ENCODE data around the gene ANKRD6. TPM values are rescaled to one million over a fixed set of nuclear protein-coding genes. Genes with fewer than 3 reads are reported as not detected.

The ANKRD6 gene
- total RNA-seq, 1 experiment from 2014 or later, result 5.6 TPM

DNA sequence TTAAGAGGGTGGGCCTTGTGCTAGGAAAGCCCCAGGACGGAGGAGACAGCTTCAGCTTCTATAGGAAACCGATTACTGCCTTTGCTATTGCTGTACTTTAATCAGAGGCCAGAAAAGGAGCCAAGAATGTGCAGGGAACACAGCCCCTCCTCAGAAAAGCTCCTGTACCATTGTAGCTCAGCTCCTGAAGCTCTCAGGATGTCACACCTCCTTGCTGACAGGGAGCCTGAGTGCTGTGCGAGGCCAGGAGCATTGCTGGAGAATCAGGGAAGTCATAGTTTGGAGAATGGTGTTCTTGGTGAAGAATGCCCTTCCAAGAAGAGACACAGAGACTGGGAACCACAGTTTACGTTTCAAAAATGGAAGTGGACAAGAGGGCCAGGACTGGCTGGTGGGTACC lies 158.8 kb downstream of the ANKRD6 start:
- Histone ChIP-seq H2AK5ac (ENCODE audit: insufficient read length, low read length) (no peak overlapping the region), H2BK12ac (ENCODE audit: insufficient read length, low read depth, low read length) (no peak overlapping the region), H4K91ac (ENCODE audit: insufficient read length, low read depth, low read length) (no peak overlapping the region), H3K56ac (ENCODE audit: insufficient read length, low read depth, low read length) (no peak overlapping the region), H3K9ac (ENCODE audit: extremely low read depth, insufficient read length, low read length) (no peak overlapping the region), H3K27ac (ENCODE audit: insufficient read length, low read depth, low read length) (no peak overlapping the region), H3K27me3 (ENCODE audit: insufficient read depth, low read length) (no peaks in the 10 kb centered on the region), H3K79me1 (ENCODE audit: insufficient read depth, low read depth, low read length, poor library complexity, severe bottlenecking) (no peaks in the 10 kb centered on the region), H4K20me1 (ENCODE audit: control insufficient read depth, insufficient read depth, insufficient read length) (no peaks in the 10 kb centered on the region), H3T11ph (ENCODE audit: low read length) (no peak overlapping the region), H3K23me2 (ENCODE audit: insufficient read length, low read depth, low read length, poor library complexity, severe bottlenecking) (no peaks in the 10 kb centered on the region), H3K23ac (ENCODE audit: insufficient read length, low read depth, low read length) (no peak overlapping the region), H2AFZ (ENCODE audit: low read length) (no peak overlapping the region), H3K4me1 (ENCODE audit: insufficient read depth, low read length) (peaks cover 4% of the 10 kb centered on the region; the same call in 1 of the 2 replicates), H2BK15ac (ENCODE audit: low read depth, low read length) (no peak overlapping the region), H3K79me2 (ENCODE audit: insufficient read depth, low read length) (no peaks in the 10 kb centered on the region), H3K18ac (ENCODE audit: insufficient read length, low read depth, low read length) (no peak overlapping the region), H4K5ac (ENCODE audit: insufficient read length, low read depth, low read length) (no peak overlapping the region), H2BK5ac (ENCODE audit: insufficient read length, low read length) (no peak overlapping the region), H2BK120ac (ENCODE audit: low read depth, low read length, poor library complexity, severe bottlenecking) (no peak overlapping the region), H3K14ac (ENCODE audit: insufficient read depth, low read length) (no peak overlapping the region), H4K8ac (replicated peaks; ENCODE audit: insufficient read length, low read depth, low read length) (no peak overlapping the region), H2BK20ac (ENCODE audit: low read depth, low read length, poor library complexity, severe bottlenecking) (no peak overlapping the region), H3K4me2 (ENCODE audit: insufficient read depth, insufficient read length, low read length) (no peak overlapping the region), H3K4ac (ENCODE audit: low read depth, low read length) (no peak overlapping the region), H3K9me3 (ENCODE audit: control insufficient read depth, low read depth, low read length) (no peaks in the 10 kb centered on the region)
- TF ChIP-seq, protein P1, sequence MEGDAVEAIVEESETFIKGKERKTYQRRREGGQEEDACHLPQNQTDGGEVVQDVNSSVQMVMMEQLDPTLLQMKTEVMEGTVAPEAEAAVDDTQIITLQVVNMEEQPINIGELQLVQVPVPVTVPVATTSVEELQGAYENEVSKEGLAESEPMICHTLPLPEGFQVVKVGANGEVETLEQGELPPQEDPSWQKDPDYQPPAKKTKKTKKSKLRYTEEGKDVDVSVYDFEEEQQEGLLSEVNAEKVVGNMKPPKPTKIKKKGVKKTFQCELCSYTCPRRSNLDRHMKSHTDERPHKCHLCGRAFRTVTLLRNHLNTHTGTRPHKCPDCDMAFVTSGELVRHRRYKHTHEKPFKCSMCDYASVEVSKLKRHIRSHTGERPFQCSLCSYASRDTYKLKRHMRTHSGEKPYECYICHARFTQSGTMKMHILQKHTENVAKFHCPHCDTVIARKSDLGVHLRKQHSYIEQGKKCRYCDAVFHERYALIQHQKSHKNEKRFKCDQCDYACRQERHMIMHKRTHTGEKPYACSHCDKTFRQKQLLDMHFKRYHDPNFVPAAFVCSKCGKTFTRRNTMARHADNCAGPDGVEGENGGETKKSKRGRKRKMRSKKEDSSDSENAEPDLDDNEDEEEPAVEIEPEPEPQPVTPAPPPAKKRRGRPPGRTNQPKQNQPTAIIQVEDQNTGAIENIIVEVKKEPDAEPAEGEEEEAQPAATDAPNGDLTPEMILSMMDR (conservative IDR thresholded peaks at IDR 0.05), result no peak
- Mint-ChIP-seq H3K9me3 (no peaks in the 10 kb centered on the region), H3K4me1 (peaks cover 15% of the 10 kb centered on the region in 2 experiments), H3K27me3 (ENCODE audit: low read depth) (no peaks in the 10 kb centered on the region), H3K4me3 (no peak overlapping the region), H3K36me3 (ENCODE audit: insufficient read depth in 1 of 3, low read depth in 3 of 3) (no peaks in the 10 kb centered on the region), H3K27ac (no peak overlapping the region)
- WGBS (ENCODE audit: extremely low coverage, insufficient read length, low lambda C conversion rate), result no CpG with 5 or more reads among the region's 4 CpGs
- DNase-seq, result no peak
